Measurements from ENCODE around the gene SIN3B. TPM values are rescaled to one million over a fixed set of nuclear protein-coding genes. Genes with fewer than 3 reads are reported as not detected.
"Not testable (repeated sequence)": the region's sequence is repeated elsewhere in the genome, so short reads cannot be mapped to it uniquely, and the experiment has no call there.

The SIN3B gene, protein sequence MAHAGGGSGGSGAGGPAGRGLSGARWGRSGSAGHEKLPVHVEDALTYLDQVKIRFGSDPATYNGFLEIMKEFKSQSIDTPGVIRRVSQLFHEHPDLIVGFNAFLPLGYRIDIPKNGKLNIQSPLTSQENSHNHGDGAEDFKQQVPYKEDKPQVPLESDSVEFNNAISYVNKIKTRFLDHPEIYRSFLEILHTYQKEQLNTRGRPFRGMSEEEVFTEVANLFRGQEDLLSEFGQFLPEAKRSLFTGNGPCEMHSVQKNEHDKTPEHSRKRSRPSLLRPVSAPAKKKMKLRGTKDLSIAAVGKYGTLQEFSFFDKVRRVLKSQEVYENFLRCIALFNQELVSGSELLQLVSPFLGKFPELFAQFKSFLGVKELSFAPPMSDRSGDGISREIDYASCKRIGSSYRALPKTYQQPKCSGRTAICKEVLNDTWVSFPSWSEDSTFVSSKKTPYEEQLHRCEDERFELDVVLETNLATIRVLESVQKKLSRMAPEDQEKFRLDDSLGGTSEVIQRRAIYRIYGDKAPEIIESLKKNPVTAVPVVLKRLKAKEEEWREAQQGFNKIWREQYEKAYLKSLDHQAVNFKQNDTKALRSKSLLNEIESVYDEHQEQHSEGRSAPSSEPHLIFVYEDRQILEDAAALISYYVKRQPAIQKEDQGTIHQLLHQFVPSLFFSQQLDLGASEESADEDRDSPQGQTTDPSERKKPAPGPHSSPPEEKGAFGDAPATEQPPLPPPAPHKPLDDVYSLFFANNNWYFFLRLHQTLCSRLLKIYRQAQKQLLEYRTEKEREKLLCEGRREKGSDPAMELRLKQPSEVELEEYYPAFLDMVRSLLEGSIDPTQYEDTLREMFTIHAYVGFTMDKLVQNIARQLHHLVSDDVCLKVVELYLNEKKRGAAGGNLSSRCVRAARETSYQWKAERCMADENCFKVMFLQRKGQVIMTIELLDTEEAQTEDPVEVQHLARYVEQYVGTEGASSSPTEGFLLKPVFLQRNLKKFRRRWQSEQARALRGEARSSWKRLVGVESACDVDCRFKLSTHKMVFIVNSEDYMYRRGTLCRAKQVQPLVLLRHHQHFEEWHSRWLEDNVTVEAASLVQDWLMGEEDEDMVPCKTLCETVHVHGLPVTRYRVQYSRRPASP
- 10.1 and 14.5 TPM in 2 replicates for total RNA-seq (2014; rRNA removed; shearing (Covaris generic))

DNA sequence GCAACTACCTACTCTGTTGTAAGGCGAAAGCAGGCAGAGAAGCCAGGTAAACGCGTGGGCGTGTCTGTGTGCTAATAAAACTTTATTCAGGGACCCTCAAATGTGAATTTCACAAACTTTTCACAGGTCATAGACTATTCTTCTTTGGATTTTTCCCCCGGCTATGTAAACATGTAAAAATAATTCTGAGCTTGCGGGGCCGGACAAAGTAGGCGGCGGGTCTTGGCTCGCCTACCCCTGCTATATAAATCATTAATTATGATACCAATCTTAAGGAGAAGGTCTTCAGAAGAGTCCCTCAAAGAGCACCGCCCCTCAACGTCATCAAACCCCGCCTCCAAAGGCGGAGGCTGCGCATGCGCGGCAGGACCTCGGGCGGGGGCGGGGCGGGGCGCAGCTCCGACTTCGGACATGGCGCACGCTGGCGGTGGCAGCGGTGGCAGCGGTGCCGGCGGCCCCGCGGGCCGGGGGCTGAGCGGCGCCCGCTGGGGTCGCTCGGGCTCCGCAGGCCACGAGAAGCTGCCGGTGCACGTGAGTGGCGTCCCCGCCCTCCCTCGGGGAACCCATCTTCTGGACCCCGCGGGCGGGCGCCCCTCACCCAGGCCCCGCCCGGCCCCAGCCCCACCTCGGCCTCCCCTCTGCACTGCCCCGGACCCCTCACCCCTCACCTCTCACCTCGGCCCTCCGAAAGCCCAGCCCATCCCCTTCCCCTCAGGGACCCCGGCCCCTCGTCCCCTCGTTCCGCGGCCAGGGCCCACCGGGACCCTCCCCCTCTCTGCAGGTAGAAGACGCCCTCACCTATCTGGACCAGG lies at the start of gene SIN3B:
TSS of gene SIN3B (plus strand) at position 389 of the 812 bp plus-strand sequence. CDS start at position 412, 23 bp downstream.
- DNase-seq (ENCODE audit: low read depth) = peak; percentile 87

DNA sequence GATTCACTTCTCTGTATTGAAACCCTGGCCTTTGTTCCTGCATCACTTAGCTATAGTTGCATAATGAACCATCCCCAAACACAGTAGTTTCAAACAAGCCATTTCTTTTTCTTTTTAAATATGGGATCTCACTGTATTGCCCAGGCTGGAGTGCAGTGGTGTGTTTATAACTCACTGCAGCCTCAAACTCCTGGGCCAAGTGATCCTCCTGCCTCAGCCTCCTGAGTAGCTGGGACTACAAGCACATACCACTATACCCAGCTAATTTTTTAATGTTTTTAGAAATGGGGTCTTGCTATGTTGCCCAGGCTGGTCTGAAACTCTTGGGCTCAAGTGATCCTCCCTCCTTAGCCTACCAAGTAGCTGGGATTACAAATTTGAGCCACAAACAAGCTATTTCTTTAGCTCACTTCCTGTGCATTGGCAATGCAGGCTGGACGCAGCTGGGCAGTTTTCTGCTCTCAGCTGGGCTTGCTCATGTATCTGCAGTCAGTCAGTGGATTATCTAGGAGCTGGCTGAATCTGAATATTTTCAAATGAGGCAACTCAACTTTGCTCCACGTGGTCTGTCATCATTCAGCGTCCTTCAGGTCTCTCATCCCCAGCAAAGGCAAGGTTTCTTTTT lies 49.5 kb upstream of the SIN3B start:
- no peak for DNase-seq (ENCODE audit: low read depth)

DNA sequence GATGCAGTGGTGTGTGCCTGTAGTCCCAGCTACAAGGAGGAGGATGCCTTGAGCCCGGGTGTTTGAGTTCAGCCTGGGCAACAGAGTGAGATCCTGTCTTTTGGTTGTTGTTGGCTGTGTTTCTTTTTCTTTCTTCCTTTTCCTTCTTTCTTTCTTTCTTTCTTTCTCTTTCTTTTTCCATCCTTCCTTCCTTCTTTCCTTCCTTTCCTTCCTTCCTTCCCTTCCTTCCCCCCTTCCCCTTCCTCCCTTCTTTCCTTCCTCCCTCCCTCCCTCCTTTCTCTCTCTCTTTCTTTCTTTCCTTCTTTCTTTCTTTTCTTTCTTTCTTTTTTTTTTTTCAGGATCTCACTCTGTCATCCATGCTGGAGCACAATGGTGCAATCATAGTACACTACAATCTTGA lies 46.5 kb upstream of the SIN3B start:
- DNase-seq (ENCODE audit: low read depth) = no peak

DNA sequence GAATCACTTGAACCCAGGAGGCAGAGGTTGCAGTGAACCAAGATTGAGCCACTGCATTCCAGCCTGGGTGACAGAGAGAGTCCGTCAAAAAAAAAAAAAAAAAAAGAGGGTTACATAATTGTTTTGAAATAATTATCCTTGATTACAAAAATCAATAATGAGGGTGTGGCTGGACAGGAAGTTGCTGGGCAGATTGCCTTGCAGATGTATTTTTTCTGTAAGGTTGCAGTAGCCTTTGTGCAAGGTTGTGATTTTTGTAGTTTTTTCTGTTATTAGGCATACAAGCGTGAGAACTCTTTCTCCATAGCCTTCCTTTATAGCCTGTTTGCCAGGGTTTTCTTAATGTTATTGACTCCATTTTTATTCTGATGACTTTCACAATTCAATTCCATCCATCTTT lies 40.7 kb upstream of the SIN3B start:
- no peak for DNase-seq (ENCODE audit: low read depth)

DNA sequence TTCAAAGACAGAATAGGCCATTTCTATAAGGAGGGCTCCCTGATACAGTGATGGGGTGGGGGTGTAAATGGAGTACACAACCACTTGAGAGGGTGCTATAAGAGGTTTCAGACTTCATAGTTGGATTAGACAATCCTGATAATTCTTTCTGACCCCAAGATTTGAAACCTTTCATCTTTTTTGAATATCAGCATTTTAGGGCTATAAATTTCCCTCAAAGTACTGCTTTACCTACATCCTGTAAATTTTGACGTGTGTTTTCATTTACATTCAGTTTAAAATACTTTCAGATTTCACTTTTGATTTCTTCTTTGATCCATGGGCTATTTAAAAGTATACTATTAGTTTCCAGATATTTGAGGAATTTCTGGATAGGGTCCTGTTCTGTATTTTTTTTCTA lies 40.0 kb upstream of the SIN3B start:
- no peak for DNase-seq (ENCODE audit: low read depth)

DNA sequence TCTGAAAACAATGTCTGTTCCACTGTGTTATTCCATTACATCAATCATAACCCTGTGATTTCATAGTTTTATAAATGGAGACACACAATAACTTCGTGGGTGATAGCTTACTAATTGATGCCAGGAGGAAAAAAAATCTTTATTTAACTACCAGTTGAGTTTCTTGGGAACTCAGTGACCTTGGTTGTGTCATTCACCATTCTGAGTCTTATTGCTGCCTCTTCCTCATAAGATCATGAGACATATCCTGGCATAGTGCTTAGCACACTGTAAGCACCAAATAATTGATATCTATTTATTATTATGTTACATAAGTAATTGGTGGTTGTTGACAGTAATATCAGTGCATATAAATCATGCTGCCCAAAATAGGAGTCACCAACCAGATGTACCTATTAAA lies 39.1 kb upstream of the SIN3B start:
- no peak for DNase-seq (ENCODE audit: low read depth)

DNA sequence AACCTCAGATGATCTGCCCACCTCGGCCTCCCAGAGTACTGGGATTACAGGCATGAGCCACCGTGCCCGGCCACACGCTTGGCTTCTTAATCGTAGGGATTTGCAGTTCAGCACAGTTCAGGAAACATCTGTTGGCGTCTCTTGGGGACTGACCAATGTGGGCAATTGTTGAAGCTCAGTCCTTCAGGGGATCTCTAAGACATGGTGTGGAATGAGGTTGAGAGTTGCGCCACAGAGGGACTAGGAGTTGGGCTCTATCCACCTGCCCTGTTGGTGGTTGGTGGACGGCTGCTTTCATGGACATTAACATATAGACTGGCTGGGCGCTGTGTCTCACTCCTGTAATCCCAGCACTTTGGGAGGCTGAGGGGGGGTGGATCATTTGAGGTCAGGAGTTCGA lies 37.3 kb upstream of the SIN3B start:
- DNase-seq (ENCODE audit: low read depth) = no peak

- no peak for DNase-seq (ENCODE audit: low read depth)
Observed at GRCh38 chr19:16794456-16795441, 34.4 kb upstream of the SIN3B start.

DNA sequence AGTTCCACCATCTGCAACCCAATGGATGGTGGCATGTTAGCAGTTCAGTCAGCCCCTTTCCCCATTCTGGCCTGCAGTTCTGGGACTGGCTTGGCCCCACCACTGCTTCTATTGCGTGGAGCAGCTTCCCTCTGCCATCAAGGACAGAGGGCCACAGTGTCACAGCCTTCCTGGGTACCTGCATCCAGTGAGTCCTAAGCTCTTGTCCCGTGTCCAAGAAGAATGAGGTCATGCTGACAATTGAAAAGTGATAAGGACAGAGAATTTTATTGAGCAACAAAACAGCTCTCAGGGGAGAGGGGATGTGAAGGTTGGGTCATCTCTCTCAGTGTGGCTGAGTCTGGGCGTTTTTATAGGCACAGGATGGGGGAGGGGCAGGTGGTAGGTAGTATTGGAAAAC lies 33.5 kb upstream of the SIN3B start:
- no peak for DNase-seq (ENCODE audit: low read depth)

DNA sequence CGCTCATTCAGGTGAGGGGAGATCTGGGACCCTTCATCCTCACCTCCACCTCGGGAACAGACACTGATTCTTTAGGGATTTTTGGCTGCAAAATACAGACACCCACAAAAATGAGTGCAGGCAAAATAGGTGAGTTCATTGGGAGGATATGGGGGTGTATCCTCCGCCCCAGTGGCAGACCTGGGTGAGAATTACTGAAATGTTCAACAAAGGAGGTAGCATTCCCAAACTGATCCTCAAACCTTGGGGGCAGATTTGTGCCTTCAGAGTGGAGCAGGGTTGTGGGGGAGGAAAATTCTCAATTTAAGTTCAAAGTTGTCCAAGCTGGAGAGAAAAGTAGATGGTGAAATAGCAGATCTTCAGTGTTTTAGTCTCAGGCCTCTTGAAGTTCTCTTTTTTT lies 31.3 kb upstream of the SIN3B start:
- DNase-seq (ENCODE audit: low read depth) = no peak

DNA sequence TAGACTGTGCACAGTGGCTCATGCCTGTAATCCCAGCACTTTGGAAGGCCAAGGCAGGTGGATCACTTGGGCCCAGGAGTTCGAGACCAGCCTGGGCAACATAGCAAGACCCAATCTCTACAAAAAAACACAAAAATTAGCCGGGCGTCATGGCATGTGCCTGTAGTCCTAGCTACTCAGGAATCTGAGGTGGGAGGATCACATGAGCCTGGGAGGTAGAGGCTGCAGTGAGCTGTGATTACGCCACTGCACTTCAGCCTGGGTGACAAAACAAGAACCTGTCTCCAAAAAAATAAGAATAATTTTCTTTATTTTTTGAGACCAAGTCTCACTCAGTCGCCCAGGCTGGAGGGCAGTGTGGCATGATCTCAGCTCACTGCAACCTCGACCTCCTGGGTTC lies 30.9 kb upstream of the SIN3B start:
- DNase-seq (ENCODE audit: low read depth) = not testable (repeated sequence)

DNA sequence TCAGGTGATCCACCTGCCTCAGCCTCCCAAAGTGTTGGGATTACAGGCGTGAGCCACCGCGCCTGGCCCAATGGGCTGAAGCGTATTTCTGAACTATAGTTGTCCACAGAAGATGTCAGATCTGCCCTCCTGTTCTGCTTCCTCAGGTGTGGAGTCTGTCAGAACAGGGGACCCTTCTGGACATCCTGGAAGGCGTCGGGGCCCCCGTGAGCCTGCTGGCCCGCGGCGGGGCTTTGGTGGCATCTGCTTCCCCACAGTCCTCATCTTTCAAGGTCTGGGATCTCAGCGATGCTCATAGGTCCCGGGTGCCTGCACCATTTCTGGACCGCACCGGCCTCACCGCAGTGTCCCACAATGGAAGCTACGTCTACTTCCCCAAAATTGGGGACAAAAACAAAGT lies 29.5 kb upstream of the SIN3B start:
- no peak for DNase-seq (ENCODE audit: low read depth)

GRCh38 chr19:16801600-16802013 lies 27.6 kb upstream of the SIN3B start:
- peak; percentile 72 for DNase-seq (ENCODE audit: low read depth)

GRCh38 chr19:16804176-16804575 lies 25.0 kb upstream of the SIN3B start:
- no peak for DNase-seq (ENCODE audit: low read depth)

DNA sequence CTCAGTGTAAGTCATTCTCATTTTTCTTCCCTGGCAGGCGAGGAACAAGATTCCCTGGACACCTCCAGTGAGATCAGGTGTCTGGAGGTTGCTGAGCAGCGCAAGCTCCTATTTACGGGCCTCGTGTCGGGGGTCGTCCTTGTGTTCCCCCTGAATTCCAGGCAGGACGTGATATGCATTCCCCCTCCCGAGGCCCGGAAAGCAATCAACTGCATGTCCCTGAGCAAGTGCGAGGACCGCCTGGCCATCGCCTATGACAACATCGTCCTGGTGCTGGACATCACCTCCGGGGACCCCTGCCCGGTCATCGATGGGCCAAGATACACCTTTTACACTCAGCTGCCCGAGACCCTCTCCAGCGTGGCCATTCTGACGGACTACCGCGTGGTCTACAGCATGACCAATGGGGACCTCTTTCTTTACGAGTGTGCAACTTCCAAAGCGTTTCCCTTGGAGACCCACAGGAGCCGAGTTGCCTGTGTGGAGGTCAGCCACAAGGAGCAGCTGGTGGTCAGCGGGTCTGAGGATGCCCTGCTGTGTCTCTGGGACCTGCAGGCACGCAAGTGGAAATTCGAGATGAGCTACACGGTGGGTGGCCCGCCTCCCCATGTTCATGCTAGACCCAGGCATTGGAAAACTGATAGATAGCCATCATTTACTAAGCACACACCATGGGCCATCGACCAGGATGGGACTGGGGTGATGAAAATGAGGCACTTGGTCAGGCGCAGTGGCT lies 21.5 kb upstream of the SIN3B start:
- no peak for DNase-seq (ENCODE audit: low read depth)

GRCh38 chr19:16814526-16815100 lies 14.6 kb upstream of the SIN3B start:
- DNase-seq (ENCODE audit: low read depth) = peak; percentile 37

DNA sequence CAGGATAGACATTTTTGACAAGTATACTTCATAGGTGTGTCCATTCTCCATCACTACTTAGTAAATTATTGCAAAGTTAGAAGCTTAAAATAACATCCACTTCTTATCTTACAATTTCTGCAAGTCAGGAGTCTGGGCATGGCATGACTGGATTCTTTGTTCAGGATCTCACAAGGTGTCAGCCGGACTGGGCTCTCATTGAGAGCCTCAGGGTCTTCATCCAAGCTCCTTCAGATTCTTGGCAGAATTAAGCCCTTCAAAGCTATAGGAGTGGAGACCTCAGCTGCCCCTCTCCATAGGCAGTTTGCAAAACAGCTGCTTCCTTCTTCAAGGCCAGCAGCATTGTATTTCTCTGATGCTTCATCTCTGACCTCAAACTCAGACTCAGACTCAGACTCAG lies 9.1 kb upstream of the SIN3B start:
- DNase-seq (ENCODE audit: low read depth) = no peak

GRCh38 chr19:16821081-16821480 lies 8.1 kb upstream of the SIN3B start:
- DNase-seq (ENCODE audit: low read depth) = no peak

GRCh38 chr19:16822648-16823047 lies 6.5 kb upstream of the SIN3B start:
- no peak for DNase-seq (ENCODE audit: low read depth)
